ENCODE results near the gene ALDH1L1. TPM values are rescaled to one million over a fixed set of nuclear protein-coding genes. Genes with fewer than 3 reads are reported as not detected.

Gene ALDH1L1
- total and polyA plus RNA-seq, 2 of the 8 experiments (the other 6 are each of a cell fraction or from before 2014, with no cell fraction given) = 0.98 to 1.6 TPM

GRCh38 chr3:126131881-126132750, 48.3 kb downstream of the ALDH1L1 start (continued):
- TF ChIP-seq TAF7 (optimal IDR thresholded peaks at IDR 0.05; ENCODE audit: borderline replicate concordance, low read depth, low read length) (no peak), RFX5 (IDR thresholded peaks at IDR 0.05; ENCODE audit: borderline replicate concordance, low read depth, low read length) (no peak), EGR1 (IDR thresholded peaks at IDR 0.05; ENCODE audit: borderline replicate concordance, low read depth, low read length) (no peak), GABPA (IDR thresholded peaks at IDR 0.05; ENCODE audit: borderline replicate concordance, insufficient read depth, low read length) (no peak), TCF12 (IDR thresholded peaks at IDR 0.05; ENCODE audit: low read depth, low read length) (no peak)
